MV-4-11 (cell line): ENCODE results near the gene CD164L2.

Source experiments
- DNase-seq: peaks from one replicate; lab custom pipeline; 2025; lab: John Stamatoyannopoulos, UW

CD164L2 gene

DNA sequence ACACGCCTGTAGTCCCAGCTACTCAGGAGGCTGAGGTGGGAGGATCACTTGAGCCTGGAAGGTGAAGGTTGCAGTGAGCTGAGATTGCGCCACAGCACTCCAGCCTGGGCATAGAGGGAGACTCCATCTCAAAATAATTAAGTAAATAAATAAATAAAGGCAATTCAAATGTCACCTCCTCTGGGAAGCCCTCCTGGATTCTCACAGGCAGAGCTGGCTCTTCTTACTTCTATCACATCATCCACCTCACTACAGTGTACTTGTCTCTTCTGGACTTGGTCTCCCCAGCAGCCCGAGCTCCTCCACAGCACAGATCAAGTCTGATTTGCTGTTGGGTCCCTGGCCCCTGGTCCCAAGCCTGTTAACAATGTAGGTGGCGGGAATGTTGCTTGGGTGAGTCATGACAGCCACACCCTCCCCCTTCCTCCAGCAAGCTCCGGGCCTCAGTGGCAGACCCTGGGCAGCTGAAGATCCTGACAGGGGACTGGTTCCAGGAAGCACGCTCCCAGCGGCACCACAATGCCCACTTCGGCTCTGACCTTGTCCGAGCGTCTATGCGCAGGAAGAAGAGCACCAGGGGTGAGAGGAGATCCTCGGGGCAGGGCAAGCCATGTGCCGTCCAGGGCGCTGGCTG lies 36.0 kb downstream of the CD164L2 start:
- DNase-seq = no peak

DNA sequence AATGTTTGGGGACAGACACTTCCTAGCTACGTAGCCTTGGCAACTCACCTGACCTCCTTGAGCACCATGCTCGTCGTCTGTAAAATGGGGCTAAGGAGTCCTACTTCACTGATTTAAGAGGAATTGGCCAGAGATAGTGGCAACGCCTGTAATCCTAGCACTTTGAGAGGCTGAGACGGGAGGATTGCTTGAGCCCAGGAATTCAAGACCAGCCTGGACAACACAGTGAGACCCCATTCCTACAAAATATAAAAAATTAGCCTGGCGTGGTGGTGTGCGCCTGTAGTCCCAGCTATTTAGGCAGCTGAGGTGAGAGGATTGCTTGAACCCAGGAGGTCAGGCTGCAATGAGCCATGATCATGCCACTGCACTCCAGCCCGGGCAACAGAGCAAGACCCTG lies 36.8 kb downstream of the CD164L2 start:
- DNase-seq = no peak

DNA sequence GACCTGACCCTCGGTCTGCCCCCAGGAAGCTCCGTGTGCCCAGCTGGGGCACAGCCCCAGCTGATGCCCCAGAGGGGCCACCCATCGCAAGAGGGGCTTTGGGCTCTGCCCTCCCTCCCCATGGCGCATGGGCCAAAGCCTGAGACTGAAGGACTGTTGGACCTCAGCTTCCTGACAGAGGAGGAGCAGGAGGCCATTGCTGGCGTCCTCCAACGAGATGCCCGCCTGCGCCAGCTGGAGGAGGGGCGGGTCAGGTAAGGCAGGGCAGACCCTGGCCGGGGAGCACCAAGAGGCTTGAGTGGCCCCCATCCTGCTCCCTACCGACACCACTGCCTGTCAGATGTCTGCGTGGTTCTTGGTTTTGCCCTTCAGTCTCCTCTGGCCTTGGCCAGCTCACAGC lies 37.9 kb downstream of the CD164L2 start:
- no peak for DNase-seq

DNA sequence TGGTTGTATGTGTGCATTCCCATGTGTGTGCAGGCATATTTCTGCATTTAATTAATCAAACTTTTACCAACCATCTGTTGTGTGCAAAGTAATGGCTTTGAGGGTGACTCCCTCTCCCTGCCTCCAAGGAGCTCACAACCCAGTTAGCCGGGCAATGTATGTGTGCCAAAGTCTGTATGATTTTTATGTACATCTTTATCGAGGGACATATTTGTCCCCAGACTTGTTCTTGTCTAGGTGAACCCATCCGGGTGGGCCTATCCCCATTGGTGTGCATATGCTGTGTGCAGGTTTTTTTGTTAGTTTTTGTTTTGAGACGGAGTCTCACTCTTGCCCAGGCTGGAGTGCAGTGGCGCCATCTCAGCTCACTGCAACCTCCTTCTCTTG lies 39.5 kb downstream of the CD164L2 start:
- no peak for DNase-seq

DNA sequence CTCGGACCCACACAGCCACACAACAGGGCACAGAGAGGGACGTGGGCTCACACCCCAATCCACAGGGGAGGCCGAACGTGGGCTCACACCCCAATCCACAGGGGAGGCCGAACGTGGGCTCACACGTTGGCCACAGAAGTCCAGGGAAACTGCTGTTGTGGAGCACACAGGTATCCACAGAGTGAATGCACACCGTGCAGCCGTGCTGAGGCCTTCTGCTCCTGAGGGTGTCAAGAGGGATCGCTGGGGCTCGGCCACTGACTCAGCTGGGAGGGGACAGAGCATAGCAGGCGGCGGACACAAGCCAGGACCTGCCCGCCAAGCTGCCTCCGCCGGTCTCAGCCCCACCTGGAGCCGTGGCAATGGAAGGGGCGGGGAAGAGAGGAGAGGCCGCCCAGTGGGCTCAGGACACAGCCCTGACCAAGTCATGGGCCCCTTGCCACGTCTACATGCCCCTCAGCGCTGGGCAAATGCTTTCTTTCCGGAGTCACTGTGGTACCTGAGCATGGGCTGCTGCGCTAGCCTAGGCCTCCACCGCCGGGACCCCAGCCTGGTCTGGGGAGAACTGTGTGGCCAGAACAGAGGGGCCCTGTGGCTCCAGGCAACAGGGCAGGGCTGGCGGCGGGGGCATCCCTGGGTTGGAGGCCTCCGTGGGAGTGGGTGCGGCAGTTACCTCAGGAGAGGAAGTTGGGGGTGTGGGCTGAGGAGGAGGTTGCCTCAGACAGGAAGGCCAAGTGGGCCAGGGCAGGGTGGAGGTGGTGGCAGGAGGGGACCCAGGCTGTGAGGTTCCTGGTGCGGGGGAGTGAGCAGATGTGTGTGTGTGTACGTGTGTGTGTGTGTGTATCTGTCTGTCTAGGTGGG lies 40.1 kb downstream of the CD164L2 start:
- DNase-seq = peak; percentile 71

DNA sequence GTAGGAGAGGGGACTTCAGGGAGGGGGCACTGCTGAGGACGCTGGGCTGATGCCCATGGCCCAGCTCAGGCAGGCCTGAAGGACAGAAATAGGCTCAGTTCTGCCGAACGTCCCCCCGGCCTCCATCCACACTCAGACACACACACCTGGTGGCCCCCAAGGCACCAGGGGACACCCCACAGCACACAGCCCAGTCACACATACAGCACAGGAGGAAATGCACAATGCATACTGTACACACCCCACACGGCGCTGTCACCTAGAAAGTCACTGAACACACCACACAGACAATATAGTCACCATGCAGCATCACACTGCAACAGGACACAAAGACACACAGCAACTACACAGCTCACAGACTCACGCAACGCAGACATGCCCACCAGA lies 40.7 kb downstream of the CD164L2 start:
- DNase-seq = no peak

DNA sequence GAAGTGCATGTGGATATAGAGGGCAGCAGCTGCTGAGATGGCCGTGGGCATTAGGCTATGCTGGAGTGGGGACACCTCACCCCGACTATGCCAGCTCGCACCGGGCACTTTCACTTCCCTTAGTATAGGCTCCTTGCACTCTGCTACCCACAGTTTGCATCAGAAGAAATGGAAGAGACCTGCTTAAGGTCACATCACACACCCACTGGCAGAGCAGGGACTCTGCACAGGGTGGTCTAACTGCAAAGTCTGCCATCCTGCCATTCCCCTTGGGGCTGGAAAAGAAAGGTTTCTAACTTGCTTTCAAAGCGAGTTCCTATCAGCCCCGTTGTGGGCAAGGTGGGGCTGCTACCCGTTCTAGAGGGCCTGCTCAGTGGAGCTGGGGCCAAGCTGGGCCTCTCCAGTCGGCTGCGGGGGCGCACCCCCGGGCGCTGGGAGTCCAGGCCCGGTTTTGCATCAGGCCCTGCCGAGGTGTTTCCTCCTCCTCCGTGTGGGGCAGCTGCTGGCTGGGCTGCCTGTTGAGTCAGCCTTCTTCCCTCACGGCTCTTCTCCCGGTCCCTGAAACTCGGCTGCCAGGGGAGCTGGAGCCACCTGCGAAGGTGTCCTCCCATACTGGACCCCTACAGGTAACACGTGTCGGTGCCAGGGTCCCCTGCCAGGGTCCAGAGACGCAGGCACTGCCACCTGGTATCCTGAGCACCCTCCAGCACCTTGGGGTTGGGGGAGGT lies 41.4 kb downstream of the CD164L2 start, which contains the start of gene SYTL1:
SYTL1 (plus strand) TSS at position 498 of the 728 bp plus-strand sequence. CDS start 3,313 bp downstream, outside the sequence.
- peak; percentile 74 for DNase-seq

DNA sequence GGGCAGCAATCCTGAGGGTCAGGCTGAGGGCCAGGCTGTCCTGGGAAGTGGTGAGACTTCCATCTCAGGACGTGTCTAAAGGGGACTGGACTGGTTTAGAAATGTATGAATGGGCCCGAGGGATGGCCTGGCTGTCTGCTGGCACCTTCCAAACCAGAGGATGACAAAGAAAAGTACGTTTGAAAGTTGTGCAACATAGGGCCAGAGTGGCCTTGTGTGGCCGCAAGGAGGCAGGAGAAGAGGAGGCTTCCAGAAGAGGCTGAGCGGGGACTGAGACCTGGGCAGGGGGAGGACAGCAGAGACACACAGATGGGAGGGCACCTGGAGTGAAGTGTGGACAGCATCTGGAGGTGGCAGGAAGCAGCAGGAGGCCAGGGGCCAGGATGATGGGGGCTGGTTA lies 43.9 kb downstream of the CD164L2 start:
- peak; percentile 48 for DNase-seq

DNA sequence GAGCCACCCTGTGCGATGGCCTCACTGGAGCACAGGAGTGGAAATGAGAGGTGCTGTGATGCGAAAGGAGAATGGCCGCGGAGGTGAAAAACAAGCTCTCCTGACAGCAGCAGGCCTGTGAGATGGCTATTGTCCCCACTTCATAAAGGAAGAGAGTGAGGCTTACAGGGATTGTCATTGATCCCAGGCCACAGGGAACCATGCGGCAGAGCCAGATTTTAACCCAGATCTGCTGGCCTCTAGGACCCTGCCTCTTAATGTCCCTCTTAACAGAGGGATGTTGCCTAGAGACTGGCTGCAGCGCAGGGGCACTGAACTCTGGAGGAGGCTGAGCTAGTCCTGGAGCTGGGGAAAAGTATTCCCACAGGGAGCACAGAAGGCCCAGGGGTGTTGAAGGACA lies 44.4 kb downstream of the CD164L2 start:
- DNase-seq = no peak

DNA sequence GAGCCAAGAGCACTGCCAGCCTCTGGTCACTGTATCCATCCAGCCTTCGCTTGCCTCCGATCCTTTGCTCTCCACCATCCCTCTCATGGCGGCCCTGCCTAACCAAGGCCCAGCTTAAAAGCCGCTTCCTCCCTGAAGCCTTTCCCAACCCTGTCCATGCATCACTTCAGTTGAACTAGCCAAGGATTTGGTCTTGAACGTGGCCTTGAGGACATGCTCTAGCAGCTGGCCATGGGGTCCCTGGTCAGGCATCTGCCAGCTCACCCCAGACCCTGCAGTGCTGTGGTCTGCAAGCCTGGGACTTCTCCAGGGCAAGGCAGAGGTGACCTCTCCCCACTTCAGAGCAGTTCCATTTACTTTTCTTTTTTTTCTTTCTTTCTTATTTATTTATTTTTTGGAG lies 46.4 kb downstream of the CD164L2 start:
- no peak for DNase-seq

DNA sequence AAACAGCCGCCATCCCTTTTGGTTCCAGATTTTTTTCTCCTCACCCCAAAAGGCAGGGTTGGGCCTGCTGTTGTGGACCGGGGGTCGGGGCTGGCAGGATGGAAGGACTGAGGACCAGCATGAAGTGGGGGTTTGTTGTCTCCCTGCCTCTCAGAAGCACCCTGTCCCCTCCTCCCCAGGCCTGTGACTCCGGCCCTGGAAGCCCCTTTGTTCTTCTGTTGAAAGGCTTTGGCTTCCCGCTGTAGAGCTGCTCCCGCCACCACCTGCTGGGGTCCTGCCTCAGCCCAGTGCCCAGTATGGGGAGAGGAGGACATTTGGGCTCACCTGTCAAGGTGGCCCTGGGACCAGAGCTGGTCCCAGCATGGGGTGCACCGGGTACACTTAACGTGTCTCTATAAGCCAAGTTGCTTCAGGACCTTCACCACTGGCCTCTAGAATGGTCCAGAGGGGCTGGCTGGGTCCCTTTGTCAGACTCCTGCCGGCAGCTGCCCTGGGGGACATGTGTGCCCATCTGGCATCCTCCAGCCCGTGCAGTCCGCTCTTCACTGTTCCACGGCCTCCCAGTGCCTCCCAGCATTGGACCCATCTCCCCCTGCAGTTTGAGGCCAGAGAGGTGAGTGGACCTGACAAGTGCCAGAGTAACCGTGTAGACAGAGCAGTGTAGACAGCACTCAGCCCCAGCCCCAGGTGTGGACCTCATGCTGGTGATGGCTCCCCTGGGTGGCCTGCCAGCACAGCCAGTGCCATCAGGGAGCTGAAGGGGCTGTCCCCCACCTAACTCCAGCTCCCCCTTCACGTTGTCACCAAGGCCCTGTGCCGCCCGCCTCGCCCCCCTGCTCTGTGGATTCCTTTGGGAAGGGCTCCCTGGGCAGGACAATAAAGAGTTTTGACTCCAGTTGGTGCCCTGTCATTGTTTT lies 47.4 kb downstream of the CD164L2 start:
- no peak for DNase-seq

DNA sequence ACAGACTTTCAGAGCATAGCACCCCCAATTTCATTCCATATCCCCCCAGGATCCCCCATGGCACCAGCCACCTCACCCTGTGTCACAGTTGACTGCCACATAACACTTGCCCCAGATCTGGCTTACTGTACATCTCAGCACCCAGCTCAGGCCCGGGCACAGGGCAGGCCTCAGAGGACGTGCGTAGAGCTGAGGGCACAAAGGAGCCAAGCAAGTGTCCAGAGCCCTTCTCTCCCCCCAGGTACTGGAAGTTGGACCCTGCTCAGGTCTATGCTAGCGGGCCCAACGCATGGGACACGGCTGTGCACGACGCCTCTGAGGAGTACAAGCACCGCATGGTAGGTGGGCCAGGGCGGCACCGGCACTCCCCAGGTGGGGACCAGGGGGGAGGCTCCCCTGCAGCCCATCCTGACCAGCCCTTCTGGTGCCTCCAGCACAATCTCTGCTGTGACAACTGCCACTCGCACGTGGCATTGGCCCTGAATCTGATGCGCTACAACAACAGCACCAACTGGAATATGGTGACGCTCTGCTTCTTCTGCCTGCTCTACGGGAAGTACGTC lies 49.3 kb downstream of the CD164L2 start:
- no peak for DNase-seq

DNA sequence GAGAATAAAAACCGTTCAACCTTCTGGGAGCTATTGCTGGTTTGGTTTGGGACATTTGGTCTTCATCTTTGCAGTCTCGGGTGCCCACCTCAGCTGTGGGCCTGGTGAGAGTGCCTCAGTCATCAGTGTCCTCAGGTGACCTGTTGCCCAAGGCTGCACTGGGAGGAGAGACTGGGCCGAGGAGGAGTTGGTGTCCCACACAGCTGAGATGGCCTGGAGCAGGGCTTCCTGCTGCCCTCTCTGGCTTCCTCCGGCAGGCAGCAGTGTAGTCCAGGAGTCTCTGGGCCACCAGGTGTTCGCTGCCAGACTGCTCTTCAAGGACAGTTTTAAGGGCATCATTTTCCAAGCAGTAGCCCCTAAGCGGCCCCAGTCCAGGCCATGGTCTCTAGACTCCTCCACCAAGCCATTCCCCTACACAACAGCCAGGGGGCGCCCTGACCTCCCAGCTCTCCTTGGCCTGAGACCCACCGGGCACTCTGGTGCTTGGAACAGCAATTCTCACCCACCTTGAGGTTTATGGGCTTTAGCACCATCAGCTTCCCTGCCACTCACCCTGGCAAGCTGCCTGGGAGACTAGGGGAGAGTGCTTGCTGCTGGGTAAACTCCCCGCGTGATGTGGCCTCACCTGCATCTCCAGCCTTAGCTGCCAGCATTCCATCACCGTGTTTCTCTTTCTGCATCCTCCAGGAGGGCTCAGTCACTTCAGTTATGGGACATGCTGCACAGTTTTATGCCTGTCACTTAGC lies 50.4 kb downstream of the CD164L2 start:
- no peak for DNase-seq

DNA sequence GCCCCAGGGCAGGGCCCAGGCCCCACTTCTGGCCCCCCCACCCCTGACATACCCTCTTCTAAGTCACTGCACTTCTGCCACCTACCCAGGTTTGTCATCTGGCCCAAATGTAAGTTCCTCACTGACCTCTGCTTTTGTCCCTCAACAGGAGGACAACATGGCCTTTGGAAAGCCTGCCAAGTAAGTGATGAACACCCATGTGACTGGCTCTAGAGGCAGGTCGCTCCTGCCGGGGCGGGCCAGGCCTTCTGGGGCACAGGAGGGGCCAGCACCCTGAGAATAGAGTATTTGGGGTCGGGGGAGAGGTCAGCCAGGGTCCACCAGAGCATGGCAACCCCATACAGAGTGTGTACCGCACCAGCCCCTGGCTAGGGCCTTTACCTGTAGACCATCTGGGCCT lies 51.2 kb downstream of the CD164L2 start:
- DNase-seq = no peak

DNA sequence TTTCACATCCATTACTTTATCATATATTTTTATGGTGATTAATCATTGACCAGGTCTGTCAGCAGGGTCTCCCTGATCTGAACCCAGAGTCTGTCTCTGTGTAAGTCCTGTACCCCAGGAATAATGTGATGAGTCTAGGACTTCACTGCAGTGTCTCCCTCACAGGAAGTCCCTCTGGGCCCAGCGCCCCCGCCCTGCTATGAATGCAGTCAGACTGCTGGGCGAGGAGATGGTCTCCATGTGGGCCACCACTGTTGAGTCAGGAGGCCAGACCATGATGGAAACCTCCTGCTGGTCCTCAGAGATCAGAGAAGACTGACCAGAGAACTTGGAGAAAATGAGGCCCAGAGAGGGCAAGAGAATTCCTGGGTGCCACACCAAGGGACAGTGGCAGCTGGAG lies 51.7 kb downstream of the CD164L2 start:
- DNase-seq = no peak

DNA sequence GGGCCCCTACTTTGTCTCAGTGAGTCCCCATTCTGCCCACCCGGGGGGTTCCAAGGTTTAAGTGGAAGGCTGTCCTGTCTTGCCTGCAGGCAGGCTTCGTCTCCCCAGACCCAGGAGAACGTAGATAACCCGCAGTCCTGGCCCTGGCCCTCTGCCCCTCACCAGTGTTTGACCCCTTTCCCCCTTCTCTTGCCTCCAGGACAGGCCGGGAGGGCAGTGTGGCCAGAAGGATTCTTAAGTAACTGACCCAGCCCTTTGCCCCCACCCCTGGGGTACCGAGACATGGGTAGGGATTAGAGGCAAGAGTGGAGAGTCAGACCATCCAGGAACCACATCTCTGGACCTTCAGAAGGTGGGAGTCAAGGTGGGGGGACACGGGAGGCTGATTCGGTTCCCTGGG lies 52.3 kb downstream of the CD164L2 start:
- no peak for DNase-seq
